HG03135 (cell line): ENCODE results near the gene PLXNC1.
A peak's percentile ranks its signal among the peaks of the same experiment; 100 is the strongest.

Experiments used
- ATAC-seq: cut with Tn5 transposase; IDR thresholded peaks from one replicate; pipeline ENCODE4 v1.9.1; 2021; ENCODE audit warnings: mild to moderate bottlenecking, moderate library complexity; ENCODE audit not compliant: unreplicated experiment

Gene PLXNC1

DNA sequence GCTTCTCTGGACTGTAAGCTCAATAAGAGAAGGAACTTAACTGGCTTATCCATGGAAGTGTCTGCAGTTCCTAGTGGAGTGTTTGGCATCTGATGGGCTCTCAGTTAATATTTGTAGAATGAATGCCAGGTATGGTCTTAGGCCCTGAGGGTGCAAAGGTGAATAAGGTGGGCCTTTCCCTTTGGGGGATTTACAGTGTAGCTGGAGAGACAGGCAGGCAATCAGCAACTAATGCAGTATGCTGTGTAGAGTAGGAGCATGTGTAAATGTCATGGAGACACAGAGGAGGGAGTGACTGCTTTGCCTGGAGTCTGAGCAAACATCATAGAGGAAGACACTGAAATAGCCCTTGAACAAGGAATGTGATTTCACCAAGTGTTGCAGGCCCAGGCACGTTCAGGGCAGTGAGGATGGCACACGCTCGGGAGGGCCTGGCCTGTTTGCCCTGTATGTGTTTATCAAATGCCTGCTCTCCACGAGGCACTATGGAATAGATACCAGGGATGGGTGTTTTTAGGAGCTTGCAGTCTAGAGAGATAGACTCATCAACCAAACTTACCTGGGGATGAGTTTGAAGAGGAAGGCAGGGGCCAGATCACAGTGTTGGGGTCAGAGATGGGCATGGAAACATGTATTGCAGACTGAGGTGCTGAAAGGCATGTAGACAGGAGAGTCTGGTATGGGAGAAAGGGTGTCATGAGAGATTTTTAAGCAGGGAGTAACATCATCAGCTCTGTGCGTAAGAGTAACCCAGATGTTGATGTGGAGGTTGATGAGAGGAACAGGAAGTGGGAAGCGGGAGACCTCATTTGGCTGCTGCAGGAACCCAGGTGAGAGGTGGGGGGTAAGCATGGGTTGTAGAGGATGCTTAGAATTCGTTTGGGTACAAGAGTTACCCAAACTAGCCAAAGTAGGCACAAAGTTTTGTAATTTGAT, 54.1 kb downstream of the PLXNC1 start:
- ATAC-seq = no peak

DNA sequence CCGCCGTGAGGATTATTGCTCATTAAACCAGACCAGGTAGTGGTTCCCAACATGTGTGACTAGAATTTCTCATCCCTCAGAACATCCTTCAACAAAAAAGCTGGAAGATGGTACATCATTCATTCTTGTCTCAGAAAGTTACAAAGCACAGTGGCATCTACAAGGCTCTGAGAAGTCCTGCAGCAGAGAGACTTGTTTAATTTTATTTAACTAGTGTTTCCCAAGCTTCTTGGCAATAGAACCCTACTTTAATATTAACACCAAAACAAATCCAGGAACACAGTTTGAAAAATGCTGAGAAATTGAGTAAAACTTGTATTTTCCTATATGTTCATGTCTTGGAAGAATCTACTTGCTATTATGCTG, 54.8 kb downstream of the PLXNC1 start:
- no peak for ATAC-seq

DNA sequence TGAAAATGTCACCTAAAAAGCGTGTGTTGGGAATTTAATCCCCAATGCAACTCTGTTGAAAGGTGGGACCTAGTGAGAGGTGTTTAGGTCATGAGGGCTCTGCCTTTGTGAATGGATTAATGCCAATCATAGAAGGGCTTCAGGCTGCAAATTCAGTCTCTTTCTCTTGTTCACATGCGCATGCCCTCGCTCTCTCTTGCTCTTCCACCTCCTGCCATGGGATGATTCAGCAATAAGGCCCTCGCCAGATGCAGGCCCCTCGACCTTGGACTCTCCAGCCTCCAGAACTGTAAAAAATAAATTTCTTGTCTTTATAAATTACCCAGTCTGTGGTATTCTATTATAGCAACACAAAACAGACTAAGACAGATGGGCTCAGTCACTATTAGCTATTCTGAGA, 55.4 kb downstream of the PLXNC1 start:
- no peak for ATAC-seq

DNA sequence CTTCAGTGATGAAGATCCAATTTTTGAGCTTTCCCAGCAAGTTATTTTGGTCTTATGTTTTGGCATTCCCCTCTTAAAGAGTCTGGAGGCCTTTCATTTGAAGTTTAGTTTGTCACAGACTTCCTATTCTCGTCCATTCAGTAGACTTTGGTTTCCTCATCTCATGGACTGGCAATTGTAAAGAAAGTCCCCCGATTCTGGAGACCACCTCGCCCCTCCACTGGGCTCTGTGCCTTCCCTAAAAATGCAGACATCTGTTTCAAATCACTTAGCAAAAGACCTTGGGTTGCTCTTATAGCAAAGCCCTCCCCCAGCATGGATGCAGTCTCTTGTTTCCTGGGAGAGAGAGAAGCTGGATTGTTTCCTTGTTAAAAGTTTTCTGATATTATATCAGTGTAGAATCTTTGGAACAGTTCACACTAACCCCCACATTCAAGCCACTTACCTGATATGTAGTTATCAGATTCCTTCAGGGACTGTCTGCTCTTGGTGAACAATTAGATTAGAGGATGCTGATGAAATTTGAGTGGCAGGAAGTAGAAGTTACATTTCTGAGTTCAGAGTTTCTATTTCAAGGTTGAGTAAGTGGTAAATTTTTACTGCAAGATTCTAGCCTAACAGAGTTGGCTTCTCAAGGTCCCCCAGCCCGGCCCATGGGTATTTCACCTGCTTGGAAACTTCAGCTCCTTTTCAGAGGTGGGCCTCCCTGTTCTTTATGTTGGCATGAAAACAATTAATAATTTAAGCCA, 56.3 kb downstream of the PLXNC1 start:
- no peak for ATAC-seq

DNA sequence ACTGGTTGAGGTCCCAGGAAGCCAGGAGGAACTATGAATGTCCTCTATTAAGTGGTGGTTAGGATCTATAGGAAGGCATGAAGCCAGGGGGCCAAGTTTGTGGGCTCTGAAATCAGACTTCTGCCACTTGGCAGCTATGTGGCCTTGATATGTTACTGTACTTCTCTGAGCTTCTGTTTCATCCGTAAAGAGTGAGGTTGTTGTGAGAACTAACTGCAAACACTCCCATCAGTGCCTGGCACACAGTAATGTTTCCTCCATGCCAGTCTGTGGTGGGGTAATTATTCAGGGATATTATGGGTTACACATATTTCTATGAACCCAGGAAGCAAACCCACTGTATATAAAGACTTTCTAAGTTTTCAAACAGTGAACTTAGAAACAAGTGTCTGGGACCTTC, 57.4 kb downstream of the PLXNC1 start:
- ATAC-seq = no peak

DNA sequence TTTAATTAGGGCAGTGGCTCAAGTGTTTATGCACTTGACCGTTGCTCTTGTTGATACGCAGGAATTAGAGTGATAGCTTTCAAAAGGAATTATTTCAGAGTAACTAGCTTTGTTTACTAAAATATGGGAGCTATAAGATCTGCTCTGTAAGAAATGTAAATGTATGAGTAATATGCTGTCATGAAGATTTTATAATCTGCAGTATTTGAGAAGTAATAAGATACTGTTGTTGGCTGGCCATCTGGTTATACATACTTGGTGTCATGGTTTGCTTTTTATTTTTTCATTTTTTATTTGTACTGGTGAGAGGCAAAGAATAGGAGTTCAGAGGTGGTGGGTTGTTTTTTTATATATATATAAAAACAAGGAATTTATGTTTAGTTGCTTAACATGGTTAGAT, 58.5 kb downstream of the PLXNC1 start:
- no peak for ATAC-seq

DNA sequence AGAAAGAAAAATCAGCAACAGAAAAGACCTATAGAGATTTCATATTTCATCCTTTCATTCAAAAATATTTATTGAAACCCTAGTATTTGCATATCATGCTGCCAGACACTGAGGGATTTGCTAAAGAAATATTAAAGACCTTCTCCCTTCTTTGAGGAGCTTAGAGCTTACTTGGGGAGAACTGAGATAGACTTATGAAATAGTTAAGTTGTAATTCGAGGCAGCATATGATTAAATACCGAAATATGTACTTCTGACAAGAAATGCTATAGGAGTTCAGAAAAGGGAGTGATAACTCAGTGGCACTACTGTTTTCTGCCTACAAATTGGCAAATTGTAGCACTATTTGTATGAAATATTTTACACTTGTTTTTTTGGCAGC, 59.1 kb downstream of the PLXNC1 start:
- ATAC-seq = no peak

DNA sequence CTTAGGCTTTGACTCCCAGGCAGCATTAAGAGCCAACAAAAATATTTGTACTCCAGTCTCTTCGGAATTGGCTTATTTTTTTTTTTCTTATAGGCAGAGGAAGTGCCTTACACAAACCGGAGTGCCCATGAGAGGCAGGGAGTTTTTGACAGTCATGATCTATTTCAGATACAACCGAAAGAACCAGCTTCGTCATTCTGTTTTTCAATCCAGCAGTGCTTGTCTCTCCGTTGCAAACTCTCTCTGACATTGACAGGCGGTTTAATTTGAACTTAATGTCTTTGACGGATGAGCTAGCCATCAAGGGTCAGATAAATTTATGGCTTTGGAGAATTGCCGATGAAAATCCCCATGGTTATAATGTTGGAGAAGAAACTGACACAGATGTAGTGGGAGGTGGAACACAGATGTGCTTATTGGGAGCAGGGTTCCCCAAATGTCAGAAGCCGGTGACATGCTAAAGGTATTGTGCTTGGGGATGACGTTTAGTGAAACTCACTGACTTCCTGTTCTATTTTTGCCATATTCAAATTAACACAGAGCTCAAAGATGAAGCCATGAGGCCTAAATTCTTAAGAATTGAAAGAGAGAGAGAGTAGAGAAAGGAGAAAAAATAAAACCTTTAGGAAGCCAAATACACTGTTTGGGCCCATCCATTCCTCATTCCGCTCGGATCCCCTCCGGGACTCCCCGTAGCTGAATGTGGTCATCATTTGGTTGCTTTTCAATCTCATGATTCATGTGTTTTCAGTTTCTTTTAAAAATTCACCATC, 59.7 kb downstream of the PLXNC1 start:
- peak; percentile 79 for ATAC-seq

DNA sequence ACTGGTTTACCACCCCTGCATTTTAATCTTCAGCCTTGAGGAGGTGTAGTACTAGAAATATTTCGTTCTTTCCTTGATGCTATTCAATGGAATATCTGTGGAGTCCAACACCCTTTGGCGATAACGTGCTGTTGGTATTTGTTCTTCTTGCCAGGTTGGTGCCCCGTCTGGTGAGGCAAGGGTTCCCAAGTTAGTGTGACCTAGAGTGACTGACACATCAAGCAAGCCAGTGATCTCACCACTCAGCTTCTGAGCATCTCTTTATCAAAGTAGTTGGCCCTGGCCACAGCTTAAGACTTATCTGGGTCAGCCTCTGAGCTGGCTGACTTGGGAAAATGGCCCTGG, 60.2 kb downstream of the PLXNC1 start:
- ATAC-seq = peak; percentile 37

DNA sequence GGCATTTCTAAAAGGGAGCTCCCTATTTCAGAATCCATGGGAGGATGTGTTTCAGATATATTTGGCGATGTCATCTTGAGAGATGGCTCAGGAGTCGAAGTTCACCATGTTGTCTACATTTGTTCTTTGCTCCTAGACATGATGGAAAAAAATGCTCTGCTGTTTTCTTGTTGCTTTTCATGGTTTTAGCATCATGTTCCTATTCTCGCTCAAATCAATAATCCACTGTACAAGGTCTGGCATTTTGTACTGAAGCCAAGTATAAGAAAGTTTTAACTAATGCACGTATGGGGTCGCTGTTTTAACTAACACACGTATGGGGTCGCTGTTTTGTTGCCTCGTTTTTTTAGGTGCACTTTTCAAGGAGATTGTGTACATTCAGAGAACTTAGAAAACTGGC, 60.9 kb downstream of the PLXNC1 start:
- ATAC-seq = no peak

DNA sequence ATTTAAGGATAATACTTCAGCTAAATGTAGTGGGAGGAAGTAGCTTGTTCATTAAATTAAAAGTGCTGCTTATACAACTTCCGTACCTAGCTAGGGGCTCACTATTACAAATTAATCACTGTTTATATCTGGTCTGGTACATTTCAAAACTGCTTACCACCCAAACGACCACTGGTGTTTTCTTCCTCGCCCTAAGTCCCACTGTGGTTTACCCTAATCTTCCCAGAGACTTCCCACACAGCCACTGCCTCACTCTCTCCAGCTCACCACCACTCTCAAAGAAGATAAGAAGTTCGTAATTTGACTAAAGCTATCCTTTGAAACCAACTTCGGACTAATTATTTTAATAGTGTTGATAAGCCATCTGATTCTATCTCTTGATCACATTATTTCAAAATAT, 62.6 kb downstream of the PLXNC1 start:
- ATAC-seq = no peak

DNA sequence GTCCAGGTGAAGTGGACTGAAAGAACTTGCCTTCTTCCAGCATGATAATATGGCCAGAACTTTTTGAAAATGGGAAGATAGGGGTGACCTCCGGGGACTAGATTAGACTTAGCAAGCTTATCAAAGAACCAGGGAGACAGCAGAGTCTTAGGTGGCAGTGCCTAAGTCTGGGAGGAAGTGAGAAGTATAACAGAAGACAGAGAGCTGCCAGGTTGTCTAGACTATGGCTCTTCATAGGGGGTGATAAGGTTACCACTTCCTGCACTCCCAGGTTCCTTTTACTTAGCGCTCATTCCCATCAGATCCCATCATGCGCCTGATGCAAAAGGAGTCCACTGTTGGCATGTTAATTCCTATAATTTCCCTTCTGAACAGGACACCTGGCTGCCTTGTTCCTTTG, 69.9 kb downstream of the PLXNC1 start:
- ATAC-seq = no peak

DNA sequence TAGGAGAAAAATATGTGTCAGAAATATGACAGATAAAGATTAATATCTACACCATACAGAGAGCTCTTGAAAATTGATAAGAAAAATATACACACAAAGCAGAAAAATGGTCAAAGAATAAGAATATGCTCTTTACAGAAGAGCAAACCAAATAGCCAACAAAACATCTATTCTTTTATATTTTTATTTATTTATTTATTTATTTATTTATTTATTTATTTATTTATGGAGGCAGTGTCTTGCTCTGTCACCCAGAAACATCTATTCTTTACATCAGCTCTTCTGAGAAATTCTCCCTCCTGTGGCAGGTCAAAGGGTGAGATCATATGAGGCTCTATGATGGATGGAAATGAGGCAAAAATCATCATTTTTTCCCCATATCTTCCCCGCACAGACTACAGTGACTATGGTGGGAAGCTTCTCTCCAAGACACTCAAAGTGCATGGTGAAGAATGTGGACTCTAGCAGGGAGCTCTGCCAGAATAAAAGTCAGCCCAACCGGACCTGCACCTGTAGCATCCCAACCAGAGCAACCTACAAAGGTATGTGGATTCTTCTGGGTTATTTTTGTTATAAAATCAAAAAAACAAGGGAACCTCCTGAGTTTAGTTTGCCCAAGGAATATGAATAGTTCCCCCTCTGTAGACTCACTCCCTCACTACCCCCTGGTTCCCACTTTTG, 71.4 kb downstream of the PLXNC1 start:
- no peak for ATAC-seq

DNA sequence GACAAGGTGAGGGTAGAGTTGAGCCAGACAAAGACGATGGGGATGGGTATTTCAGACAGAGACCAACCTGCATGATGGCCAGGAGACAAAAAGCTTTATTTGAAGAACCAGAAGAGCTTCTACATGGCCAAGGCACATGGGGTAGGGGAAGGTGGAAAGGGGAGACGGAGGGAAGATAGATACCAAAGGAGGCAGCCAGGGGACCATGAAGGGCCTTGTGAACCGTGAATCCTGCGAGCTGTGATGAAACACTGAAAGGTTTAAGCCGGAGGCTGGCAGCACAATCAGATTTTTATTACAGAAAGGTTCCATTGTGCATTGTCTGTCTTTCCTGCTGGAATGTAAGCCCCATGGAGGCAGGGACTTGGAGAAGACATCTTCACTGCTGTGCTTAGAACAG, 72.4 kb downstream of the PLXNC1 start:
- ATAC-seq = no peak

DNA sequence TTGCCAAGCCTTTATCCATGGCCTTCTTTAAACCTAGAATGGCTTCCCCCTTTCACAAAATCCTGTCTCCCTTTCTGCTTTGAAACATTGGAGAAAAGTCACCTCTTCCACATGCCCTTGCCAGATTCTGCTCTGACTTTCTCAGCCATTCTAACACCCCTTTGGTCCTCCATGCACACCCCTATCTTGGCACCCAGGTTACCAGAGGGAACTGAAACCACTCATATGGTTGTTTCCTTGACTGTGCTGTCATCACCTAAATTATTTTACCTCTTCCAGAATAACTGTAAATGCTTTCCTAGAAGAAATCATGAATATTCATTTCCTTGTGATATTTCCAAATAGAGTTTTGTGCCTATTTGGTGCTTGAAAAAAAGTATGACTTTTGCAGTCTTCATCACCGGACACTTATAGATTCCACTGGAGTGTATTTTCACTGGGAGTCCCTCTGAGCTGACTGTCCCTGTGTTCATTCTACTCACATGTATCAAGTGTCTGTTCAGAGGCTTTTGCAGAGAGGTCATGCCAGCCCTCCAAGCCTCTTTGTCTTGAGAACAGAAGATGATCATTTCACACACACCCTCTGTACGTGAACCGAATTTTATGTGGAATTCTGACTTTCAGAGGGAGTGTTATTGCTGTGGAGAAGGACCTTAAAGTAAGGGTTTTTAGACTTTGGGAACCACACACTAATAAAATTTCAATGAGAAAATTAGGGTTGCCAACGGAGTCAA, 74.1 kb downstream of the PLXNC1 start:
- ATAC-seq = no peak

DNA sequence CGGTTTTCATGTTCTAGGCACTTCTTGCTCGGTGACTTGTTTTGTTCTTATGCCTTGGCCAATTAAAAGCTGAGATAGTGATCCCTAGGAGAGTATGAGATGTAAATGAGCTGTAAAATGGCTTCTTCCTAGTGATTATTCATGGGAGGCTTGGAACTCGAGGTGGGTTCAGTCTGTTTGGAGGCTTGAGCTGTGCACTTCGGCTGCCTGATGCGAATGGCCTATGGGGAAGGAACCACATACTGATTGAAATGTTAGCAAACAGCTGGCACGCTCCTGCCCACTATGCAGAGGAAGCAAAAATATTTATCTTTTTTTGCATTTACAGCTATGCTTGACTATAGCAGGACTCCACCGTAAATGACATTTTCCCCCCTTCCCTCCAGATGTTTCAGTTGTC, 75.5 kb downstream of the PLXNC1 start:
- ATAC-seq = no peak

DNA sequence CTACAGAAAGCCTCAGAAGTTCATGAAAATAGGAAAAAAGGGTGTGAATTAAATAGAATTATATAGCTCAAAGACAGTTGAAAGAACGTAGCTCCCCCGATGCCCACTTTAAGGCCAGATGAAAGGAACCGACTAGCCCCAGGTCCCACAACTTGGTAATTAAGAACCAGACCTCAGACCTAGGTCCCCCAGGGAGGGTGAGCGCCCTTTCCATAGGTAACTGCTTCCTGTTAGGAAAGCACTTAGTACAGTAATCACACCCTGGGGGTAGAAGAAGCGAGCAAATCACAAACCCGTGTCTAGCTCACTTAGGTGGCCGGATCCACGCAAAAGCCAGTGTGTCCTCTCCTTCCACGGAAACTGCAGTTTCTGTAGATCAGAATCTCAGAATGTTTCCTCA, 77.1 kb downstream of the PLXNC1 start:
- no peak for ATAC-seq

DNA sequence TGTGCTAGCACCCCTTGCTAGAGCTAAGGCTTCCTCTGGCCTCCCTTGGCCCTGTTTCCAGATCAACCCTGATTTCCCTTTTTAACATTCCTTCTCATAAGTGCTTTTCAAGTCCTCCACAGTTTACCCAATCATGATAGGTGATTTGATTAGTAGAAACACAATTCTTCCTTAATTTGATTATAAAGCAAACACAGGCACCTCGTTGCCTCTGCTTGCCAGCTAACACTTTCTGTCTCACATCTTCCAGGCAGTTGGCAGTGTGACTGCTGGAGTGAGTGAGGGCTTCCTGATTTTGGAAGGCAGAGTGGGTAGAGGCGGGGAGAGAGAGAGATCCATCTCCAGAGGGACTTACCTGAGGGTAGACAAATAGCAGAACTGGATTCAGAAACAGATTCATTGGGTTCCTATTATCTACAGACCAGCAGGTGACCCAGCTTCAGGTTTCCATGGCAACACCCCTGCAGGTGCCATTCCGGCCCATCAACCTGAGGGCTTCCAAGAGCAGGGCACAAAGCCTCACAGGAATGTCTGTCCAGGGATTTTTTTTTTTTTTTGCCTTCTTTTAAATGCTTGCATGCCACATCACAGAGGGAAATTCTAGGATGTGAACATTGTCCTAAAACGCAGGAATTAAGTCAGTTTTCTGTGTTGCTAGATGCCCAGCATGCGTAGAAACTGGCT, 77.7 kb downstream of the PLXNC1 start:
- ATAC-seq = no peak

DNA sequence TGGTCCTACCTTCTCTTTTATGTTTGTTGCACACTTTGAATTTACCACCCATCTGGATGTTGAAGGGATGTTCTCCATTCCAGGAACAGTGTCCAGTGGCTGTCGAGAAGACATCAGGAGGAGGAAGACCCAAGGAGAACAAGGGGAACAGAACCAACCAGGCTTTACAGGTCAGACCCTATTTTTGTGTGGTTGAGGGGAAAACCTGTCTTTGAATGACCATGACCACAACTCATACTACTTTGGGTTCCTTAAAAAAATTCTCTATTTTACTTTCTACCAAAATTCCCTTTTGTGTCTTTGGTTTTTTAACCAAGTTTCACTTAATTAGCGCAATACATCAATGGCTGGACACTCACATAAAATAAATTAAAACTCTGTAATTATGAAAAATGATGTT, 78.7 kb downstream of the PLXNC1 start:
- no peak for ATAC-seq

DNA sequence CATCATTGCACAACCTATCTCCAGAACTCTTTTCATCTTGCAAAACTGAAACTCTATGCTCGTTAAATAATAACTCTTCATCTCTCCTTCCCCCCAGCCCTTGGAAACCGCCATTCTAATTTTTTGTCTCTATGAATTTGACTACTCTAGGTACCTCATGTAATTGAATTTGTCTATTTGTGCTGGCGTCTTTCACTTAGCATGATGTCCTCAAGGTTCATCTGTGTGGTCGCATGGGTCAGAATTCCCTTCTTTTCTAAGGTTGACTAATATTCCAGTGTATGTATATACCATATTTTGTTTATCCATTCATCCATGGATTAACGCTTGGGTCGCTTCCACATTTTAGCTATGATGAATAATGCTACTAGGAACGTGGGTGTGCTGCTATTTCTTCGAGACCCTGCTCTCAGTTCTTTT, 80.1 kb downstream of the PLXNC1 start:
- ATAC-seq = peak; percentile 58
